GOT3 (cell line): Measurements from ENCODE around the gene HS3ST4.

Source experiments
- DNase-seq: peaks from one replicate; lab custom pipeline; 2025; ENCODE audit warnings: mixed read lengths; lab: John Stamatoyannopoulos, UW

Gene HS3ST4

GRCh38 chr16:26102369-26102768 is 410.6 kb downstream of the HS3ST4 start:
- no peak for DNase-seq

- no peak for DNase-seq
Measured at GRCh38 chr16:26108836-26109505, 417.2 kb downstream of the HS3ST4 start.

GRCh38 chr16:26111900-26112299 is 420.1 kb downstream of the HS3ST4 start:
- DNase-seq, result no peak

- DNase-seq, result no peak
Measured at GRCh38 chr16:26118575-26118974, 426.8 kb downstream of the HS3ST4 start.

GRCh38 chr16:26120729-26121128 is 429.0 kb downstream of the HS3ST4 start:
- DNase-seq, result no peak

GRCh38 chr16:26128296-26128695 is 436.5 kb downstream of the HS3ST4 start:
- no peak for DNase-seq

- DNase-seq, result no peak
Measured at GRCh38 chr16:26129997-26130396, 438.2 kb downstream of the HS3ST4 start.

GRCh38 chr16:26133416-26134093 is 441.8 kb downstream of the HS3ST4 start:
- DNase-seq, result no peak

- no peak for DNase-seq
Measured at GRCh38 chr16:26134588-26134987, 442.8 kb downstream of the HS3ST4 start.

- no peak for DNase-seq
Measured at GRCh38 chr16:26137956-26138355, 446.2 kb downstream of the HS3ST4 start.

- no peak for DNase-seq
Measured at GRCh38 chr16:26139091-26139490, 447.3 kb downstream of the HS3ST4 start.

- no peak for DNase-seq
Measured at GRCh38 chr16:26139884-26140283, 448.1 kb downstream of the HS3ST4 start.

GRCh38 chr16:26149364-26150190 is 457.8 kb downstream of the HS3ST4 start:
- no peak for DNase-seq

- no peak for DNase-seq
Measured at GRCh38 chr16:26155221-26155620, 463.5 kb downstream of the HS3ST4 start.

- DNase-seq, result no peak
Measured at GRCh38 chr16:26157319-26157718, 465.6 kb downstream of the HS3ST4 start.

GRCh38 chr16:26158142-26158759 is 466.5 kb downstream of the HS3ST4 start:
- DNase-seq, result no peak

GRCh38 chr16:26161461-26162180 is 469.9 kb downstream of the HS3ST4 start:
- DNase-seq, result no peak

GRCh38 chr16:26169473-26169872 is 477.7 kb downstream of the HS3ST4 start:
- DNase-seq, result no peak

- no peak for DNase-seq
Measured at GRCh38 chr16:26175944-26176343, 484.2 kb downstream of the HS3ST4 start.

- DNase-seq, result no peak
Measured at GRCh38 chr16:26177438-26177837, 485.7 kb downstream of the HS3ST4 start.

GRCh38 chr16:26178298-26178697 is 486.5 kb downstream of the HS3ST4 start:
- no peak for DNase-seq
